GM23338 (cell line): ENCODE measurements around the gene PLCG2. TPM values are rescaled to one million over a fixed set of nuclear protein-coding genes. Genes with fewer than 3 reads are reported as not detected.
"Not testable (repeated sequence)": the region's sequence is repeated elsewhere in the genome, so short reads cannot be mapped to it uniquely, and the experiment has no call there.

Experiments
- ATAC-seq: fragments of 200-7000 bp; cut with Tn5 transposase; 3 replicates; pipeline ENCODE4 v1.9.1; 2020
- DNase-seq: peaks from one replicate; pipeline ENCODE4 v3.0.0-alpha.2; 2015; ENCODE audit warnings: low spot score
- H2AFZ ChIP-seq: fragments of 200-600 bp; sonication (generic); 2 replicates; pipeline ENCODE4 v1.8.0; 2016; ENCODE audit warnings: antibody characterized with exemption, mild to moderate bottlenecking, moderate library complexity
- H3F3A ChIP-seq: fragments of 200-600 bp; sonication (generic); replicated peaks from 2 replicates; pipeline ENCODE4 v1.8.0; 2017; ENCODE audit warnings: antibody characterized with exemption, mixed run types, low read depth
- H3K27ac ChIP-seq: fragments of 200-600 bp; sonication (generic); 2 replicates; pipeline ENCODE4 v1.6.1; 2016; ENCODE audit warnings: low read depth
- H3K27me3 ChIP-seq: fragments of 200-600 bp; sonication (generic); 2 replicates; pipeline ENCODE4 v1.8.0; 2016; ENCODE audit warnings: mild to moderate bottlenecking, mixed run types, moderate library complexity; ENCODE audit not compliant: insufficient read depth
- H3K36me3 ChIP-seq: fragments of 200-600 bp; sonication (generic); 2 replicates; pipeline ENCODE4 v1.8.0; 2016; ENCODE audit warnings: mild to moderate bottlenecking; ENCODE audit not compliant: insufficient read depth
- H3K4me1 ChIP-seq: fragments of 200-600 bp; sonication (generic); 2 replicates; pipeline ENCODE4 v1.8.0; 2016; ENCODE audit warnings: mild to moderate bottlenecking, moderate library complexity; ENCODE audit not compliant: insufficient read depth
- H3K4me2 ChIP-seq: fragments of 200-600 bp; sonication (generic); 2 replicates; pipeline ENCODE4 v1.7.1; 2017; ENCODE audit warnings: mixed run types
- H3K4me3 ChIP-seq: fragments of 200-600 bp; sonication (generic); 2 replicates; pipeline ENCODE4 v1.6.1; 2016; ENCODE audit warnings: mixed run types
- H3K79me2 ChIP-seq: fragments of 200-600 bp; sonication (generic); replicated peaks from 2 replicates; pipeline ENCODE4 v1.8.0; 2017; ENCODE audit warnings: mild to moderate bottlenecking; ENCODE audit not compliant: insufficient read depth
- H3K9me2 ChIP-seq: fragments of 200-600 bp; sonication (generic); 2 replicates; pipeline ENCODE4 v1.8.0; 2017; ENCODE audit not compliant: insufficient read depth
- H4K20me1 ChIP-seq: fragments of 200-600 bp; sonication (generic); replicated peaks from 2 replicates; pipeline ENCODE4 v1.8.0; 2017; ENCODE audit warnings: mild to moderate bottlenecking; ENCODE audit not compliant: insufficient read depth
- H3K27ac Mint-ChIP-seq: 2 replicates; pipeline ENCODE4 v1.8.0; 2020; ENCODE audit warnings: inconsistent platforms, mild to moderate bottlenecking, moderate library complexity, mixed read lengths
- H3K27me3 Mint-ChIP-seq: 3 replicates; pipeline ENCODE4 v1.8.0; 2022; ENCODE audit warnings: low read depth, mild to moderate bottlenecking, moderate library complexity, mixed read lengths, inconsistent platforms; ENCODE audit not compliant: insufficient read depth, poor library complexity
- H3K36me3 Mint-ChIP-seq: 3 replicates; pipeline ENCODE4 v1.8.0; 2021; ENCODE audit warnings: low read depth, mild to moderate bottlenecking, inconsistent platforms, moderate library complexity, mixed read lengths
- H3K4me1 Mint-ChIP-seq: 3 replicates; pipeline ENCODE4 v1.8.0; 2020; ENCODE audit warnings: mild to moderate bottlenecking, inconsistent platforms, mixed read lengths
- H3K4me3 Mint-ChIP-seq: 3 replicates; pipeline ENCODE4 v1.8.0; 2021; ENCODE audit warnings: moderate library complexity, mild to moderate bottlenecking, inconsistent platforms, mixed read lengths
- H3K9me3 Mint-ChIP-seq: 3 replicates; pipeline ENCODE4 v1.8.0; 2020; ENCODE audit warnings: moderate library complexity, mild to moderate bottlenecking, inconsistent platforms, mixed read lengths
- CREB1 ChIP-seq: fragments of 250-450 bp; sonication (Bioruptor Pico); IDR thresholded peaks from 2 replicates; pipeline ENCODE4 v1.5.0; 2020; ENCODE audit warnings: low read depth, mild to moderate bottlenecking, moderate library complexity
- EZH2 ChIP-seq: fragments of 200-600 bp; sonication (generic); IDR thresholded peaks from one replicate; pipeline ENCODE4 v1.8.0; 2017; ENCODE audit warnings: antibody characterized with exemption, mild to moderate bottlenecking, low read depth; ENCODE audit not compliant: unreplicated experiment
- JUNB ChIP-seq: IDR thresholded peaks from one replicate; pipeline ENCODE4 v1.6.1; 2016; ENCODE audit warnings: antibody characterized with exemption; ENCODE audit not compliant: unreplicated experiment
- NANOG ChIP-seq: IDR thresholded peaks from 2 replicates; pipeline ENCODE4 v1.6.1; 2016; ENCODE audit warnings: antibody characterized with exemption, borderline replicate concordance
- POLR2AphosphoS5 ChIP-seq: IDR thresholded peaks from 2 replicates; pipeline ENCODE4 v1.6.1; 2016; ENCODE audit warnings: antibody characterized with exemption, low read depth
- STAT1 ChIP-seq: IDR thresholded peaks from one replicate; pipeline ENCODE4 v1.6.1; 2016; ENCODE audit warnings: antibody characterized with exemption; ENCODE audit not compliant: unreplicated experiment
- ZNF331 ChIP-seq: fragments of 250-450 bp; sonication (Bioruptor Pico); IDR thresholded peaks from 2 replicates; pipeline ENCODE4 v1.5.0; 2020; ENCODE audit warnings: low read depth, mild to moderate bottlenecking, moderate library complexity
- polyA plus RNA-seq: library from polyadenylated mRNA; unstranded; fragments of >200 nt; fragmentation: Nextera tagmentation; extraction: Ambion mirVana; gene quantifications from 2 replicates; pipeline ENCODE4 v1.2.1, GENCODE V29; 2016
- total RNA-seq: library from RNA; depleted of rRNA; stranded (reverse); fragments of >200 nt; shearing (Covaris generic); gene quantifications from 2 replicates; pipeline ENCODE4 v1.2.3, GENCODE V29; 2014
- TF ChIP-seq, protein P1 (sequence below): IDR thresholded peaks from 2 replicates; pipeline ENCODE4 v1.6.1; 2016; ENCODE audit warnings: antibody characterized with exemption
- TF ChIP-seq, protein P2 (sequence below): fragments of 250-450 bp; sonication (Bioruptor Pico); IDR thresholded peaks from 2 replicates; pipeline ENCODE4 v1.5.0; 2020; ENCODE audit warnings: mild to moderate bottlenecking, moderate library complexity
- TF ChIP-seq, protein P3 (sequence below): IDR thresholded peaks from one replicate; pipeline ENCODE4 v1.6.1; 2018; ENCODE audit warnings: antibody characterized with exemption; ENCODE audit not compliant: unreplicated experiment

PLCG2 gene
- total and polyA plus RNA-seq, 2 experiments from 2014 or later, result 2.4 to 5.9 TPM

DNA sequence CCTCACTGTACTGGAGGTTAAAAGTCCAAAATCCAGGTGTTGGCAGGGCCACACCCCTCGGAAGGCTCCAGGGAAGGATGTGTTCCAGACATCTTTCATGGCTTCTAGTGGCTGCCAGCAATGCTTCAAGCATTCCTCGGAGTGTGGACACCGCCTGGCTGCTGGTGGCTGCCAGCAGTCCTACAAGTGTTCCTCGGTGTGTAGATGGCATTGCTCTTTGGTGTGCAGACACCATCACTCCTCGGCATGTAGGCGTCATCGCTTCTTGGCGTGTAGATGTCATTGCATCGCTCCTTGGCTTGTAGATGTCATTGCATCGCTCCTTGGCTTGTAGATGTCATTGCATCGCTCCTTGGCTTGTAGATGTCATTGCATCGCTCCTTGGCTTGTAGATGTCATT lies 98.4 kb downstream of the PLCG2 start:
- H2AFZ ChIP-seq, H3K9me3 Mint-ChIP-seq, H3K27me3 ChIP-seq, DNase-seq, H3K4me2 ChIP-seq, H3K79me2 ChIP-seq, H3K27ac ChIP-seq, H4K20me1 ChIP-seq, H3F3A ChIP-seq, ATAC-seq, H3K4me3 ChIP-seq, H3K36me3 ChIP-seq, H3K9me2 ChIP-seq, H3K4me3 Mint-ChIP-seq, H3K27ac Mint-ChIP-seq, H3K36me3 Mint-ChIP-seq: not testable (repeated sequence)
- peaks cover 40% of the 10 kb centered on the region for H3K4me1 Mint-ChIP-seq
- H3K4me1 ChIP-seq, result peaks cover 33% of the 10 kb centered on the region
- peaks cover 16% of the 10 kb centered on the region for H3K27me3 Mint-ChIP-seq

DNA sequence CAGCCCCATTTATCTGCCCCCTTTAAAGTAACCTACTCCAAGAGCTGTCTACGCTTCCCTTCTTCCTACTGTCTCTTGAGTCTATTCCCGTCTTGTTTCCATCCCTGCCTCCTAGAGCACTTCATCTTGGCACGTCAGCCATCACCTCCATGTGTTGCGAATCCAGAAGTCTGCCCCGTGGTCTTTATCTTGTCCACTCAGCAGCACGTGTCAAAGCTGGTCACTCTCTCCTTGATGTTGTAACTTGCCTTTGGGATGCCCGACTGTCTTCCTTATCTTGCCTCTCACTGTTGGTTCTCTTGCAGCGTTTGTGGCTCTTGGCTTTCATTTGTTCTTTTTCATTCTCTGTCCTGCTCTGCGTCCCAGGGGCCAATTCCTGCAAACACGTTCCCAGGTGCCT lies 99.4 kb downstream of the PLCG2 start:
- H3K36me3 ChIP-seq, result no peaks in the 10 kb centered on the region
- H3K36me3 Mint-ChIP-seq, result no peaks in the 10 kb centered on the region
- H3K4me3 Mint-ChIP-seq, result no peak overlapping the region
- peaks cover 40% of the 10 kb centered on the region for H3K4me1 Mint-ChIP-seq
- H3K4me3 ChIP-seq, result no peak overlapping the region
- no peaks in the 10 kb centered on the region; the same call in 1 of the 2 replicates for H4K20me1 ChIP-seq
- no peak overlapping the region for H2AFZ ChIP-seq
- H3K27ac ChIP-seq, result no peak overlapping the region
- TF ChIP-seq, protein P1, sequence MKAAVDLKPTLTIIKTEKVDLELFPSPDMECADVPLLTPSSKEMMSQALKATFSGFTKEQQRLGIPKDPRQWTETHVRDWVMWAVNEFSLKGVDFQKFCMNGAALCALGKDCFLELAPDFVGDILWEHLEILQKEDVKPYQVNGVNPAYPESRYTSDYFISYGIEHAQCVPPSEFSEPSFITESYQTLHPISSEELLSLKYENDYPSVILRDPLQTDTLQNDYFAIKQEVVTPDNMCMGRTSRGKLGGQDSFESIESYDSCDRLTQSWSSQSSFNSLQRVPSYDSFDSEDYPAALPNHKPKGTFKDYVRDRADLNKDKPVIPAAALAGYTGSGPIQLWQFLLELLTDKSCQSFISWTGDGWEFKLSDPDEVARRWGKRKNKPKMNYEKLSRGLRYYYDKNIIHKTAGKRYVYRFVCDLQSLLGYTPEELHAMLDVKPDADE, result no peak
- no peak for TF ChIP-seq EZH2
- TF ChIP-seq NANOG, result no peak
- TF ChIP-seq, protein P2, sequence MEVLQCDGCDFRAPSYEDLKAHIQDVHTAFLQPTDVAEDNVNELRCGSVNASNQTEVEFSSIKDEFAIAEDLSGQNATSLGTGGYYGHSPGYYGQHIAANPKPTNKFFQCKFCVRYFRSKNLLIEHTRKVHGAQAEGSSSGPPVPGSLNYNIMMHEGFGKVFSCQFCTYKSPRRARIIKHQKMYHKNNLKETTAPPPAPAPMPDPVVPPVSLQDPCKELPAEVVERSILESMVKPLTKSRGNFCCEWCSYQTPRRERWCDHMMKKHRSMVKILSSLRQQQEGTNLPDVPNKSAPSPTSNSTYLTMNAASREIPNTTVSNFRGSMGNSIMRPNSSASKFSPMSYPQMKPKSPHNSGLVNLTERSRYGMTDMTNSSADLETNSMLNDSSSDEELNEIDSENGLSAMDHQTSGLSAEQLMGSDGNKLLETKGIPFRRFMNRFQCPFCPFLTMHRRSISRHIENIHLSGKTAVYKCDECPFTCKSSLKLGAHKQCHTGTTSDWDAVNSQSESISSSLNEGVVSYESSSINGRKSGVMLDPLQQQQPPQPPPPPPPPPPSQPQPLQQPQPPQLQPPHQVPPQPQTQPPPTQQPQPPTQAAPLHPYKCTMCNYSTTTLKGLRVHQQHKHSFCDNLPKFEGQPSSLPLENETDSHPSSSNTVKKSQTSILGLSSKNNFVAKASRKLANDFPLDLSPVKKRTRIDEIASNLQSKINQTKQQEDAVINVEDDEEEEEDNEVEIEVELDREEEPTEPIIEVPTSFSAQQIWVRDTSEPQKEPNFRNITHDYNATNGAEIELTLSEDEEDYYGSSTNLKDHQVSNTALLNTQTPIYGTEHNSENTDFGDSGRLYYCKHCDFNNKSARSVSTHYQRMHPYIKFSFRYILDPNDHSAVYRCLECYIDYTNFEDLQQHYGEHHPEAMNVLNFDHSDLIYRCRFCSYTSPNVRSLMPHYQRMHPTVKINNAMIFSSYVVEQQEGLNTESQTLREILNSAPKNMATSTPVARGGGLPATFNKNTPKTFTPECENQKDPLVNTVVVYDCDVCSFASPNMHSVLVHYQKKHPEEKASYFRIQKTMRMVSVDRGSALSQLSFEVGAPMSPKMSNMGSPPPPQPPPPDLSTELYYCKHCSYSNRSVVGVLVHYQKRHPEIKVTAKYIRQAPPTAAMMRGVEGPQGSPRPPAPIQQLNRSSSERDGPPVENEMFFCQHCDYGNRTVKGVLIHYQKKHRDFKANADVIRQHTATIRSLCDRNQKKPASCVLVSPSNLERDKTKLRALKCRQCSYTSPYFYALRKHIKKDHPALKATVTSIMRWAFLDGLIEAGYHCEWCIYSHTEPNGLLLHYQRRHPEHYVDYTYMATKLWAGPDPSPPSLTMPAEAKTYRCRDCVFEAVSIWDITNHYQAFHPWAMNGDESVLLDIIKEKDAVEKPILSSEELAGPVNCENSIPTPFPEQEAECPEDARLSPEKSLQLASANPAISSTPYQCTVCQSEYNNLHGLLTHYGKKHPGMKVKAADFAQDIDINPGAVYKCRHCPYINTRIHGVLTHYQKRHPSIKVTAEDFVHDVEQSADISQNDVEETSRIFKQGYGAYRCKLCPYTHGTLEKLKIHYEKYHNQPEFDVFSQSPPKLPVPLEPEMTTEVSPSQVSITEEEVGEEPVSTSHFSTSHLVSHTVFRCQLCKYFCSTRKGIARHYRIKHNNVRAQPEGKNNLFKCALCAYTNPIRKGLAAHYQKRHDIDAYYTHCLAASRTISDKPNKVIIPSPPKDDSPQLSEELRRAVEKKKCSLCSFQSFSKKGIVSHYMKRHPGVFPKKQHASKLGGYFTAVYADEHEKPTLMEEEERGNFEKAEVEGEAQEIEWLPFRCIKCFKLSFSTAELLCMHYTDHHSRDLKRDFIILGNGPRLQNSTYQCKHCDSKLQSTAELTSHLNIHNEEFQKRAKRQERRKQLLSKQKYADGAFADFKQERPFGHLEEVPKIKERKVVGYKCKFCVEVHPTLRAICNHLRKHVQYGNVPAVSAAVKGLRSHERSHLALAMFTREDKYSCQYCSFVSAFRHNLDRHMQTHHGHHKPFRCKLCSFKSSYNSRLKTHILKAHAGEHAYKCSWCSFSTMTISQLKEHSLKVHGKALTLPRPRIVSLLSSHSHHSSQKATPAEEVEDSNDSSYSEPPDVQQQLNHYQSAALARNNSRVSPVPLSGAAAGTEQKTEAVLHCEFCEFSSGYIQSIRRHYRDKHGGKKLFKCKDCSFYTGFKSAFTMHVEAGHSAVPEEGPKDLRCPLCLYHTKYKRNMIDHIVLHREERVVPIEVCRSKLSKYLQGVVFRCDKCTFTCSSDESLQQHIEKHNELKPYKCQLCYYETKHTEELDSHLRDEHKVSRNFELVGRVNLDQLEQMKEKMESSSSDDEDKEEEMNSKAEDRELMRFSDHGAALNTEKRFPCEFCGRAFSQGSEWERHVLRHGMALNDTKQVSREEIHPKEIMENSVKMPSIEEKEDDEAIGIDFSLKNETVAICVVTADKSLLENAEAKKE (CRISPR knock-in tag), result no peak
- TF ChIP-seq, protein P3, sequence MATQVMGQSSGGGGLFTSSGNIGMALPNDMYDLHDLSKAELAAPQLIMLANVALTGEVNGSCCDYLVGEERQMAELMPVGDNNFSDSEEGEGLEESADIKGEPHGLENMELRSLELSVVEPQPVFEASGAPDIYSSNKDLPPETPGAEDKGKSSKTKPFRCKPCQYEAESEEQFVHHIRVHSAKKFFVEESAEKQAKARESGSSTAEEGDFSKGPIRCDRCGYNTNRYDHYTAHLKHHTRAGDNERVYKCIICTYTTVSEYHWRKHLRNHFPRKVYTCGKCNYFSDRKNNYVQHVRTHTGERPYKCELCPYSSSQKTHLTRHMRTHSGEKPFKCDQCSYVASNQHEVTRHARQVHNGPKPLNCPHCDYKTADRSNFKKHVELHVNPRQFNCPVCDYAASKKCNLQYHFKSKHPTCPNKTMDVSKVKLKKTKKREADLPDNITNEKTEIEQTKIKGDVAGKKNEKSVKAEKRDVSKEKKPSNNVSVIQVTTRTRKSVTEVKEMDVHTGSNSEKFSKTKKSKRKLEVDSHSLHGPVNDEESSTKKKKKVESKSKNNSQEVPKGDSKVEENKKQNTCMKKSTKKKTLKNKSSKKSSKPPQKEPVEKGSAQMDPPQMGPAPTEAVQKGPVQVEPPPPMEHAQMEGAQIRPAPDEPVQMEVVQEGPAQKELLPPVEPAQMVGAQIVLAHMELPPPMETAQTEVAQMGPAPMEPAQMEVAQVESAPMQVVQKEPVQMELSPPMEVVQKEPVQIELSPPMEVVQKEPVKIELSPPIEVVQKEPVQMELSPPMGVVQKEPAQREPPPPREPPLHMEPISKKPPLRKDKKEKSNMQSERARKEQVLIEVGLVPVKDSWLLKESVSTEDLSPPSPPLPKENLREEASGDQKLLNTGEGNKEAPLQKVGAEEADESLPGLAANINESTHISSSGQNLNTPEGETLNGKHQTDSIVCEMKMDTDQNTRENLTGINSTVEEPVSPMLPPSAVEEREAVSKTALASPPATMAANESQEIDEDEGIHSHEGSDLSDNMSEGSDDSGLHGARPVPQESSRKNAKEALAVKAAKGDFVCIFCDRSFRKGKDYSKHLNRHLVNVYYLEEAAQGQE, result no peak
- TF ChIP-seq CREB1, result no peak
- no peak for TF ChIP-seq JUNB
- no peak for TF ChIP-seq STAT1
- TF ChIP-seq ZNF331 (CRISPR knock-in tag), result no peak
- TF ChIP-seq POLR2AphosphoS5, result no peak
- DNase-seq, result no peak
- no peaks in the 10 kb centered on the region for H3K27me3 ChIP-seq
- peaks cover 33% of the 10 kb centered on the region for H3K4me1 ChIP-seq
- no peaks in the 10 kb centered on the region for H3K79me2 ChIP-seq
- no peaks in the 10 kb centered on the region for H3K9me3 Mint-ChIP-seq
- H3K27ac Mint-ChIP-seq, result no peak overlapping the region; the same call in 1 of the 2 replicates
- H3K9me2 ChIP-seq, result no peaks in the 10 kb centered on the region
- peaks cover 21% of the 10 kb centered on the region for H3K27me3 Mint-ChIP-seq
- ATAC-seq, result no peak
- H3F3A ChIP-seq, result no peaks in the 10 kb centered on the region
- H3K4me2 ChIP-seq, result peak overlapping the region; percentile 38; the same call in 1 of the 2 replicates
